Amniotic stem cell (primary cell): ENCODE measurements around the gene PLXDC2.

Experiments
- DNase-seq: peaks from one replicate; lab custom pipeline; 2025; lab: John Stamatoyannopoulos, UW

The PLXDC2 gene

GRCh38 chr10:20276127-20276979 lies 460.1 kb downstream of the PLXDC2 start:
- DNase-seq = no peak

- no peak for DNase-seq
Observed at GRCh38 chr10:20277820-20278219, 461.6 kb downstream of the PLXDC2 start.

GRCh38 chr10:20281579-20281978 lies 465.3 kb downstream of the PLXDC2 start:
- no peak for DNase-seq

GRCh38 chr10:20287586-20287985 lies 471.4 kb downstream of the PLXDC2 start:
- no peak for DNase-seq

- DNase-seq = no peak
Observed at GRCh38 chr10:20288060-20288459, 471.8 kb downstream of the PLXDC2 start.

- no peak for DNase-seq
Observed at GRCh38 chr10:20289070-20289828, 473.0 kb downstream of the PLXDC2 start.

GRCh38 chr10:20298417-20298816 lies 482.2 kb downstream of the PLXDC2 start:
- no peak for DNase-seq

- DNase-seq = no peak
Observed at GRCh38 chr10:20299034-20299736, 483.0 kb downstream of the PLXDC2 start.

GRCh38 chr10:20300735-20301134 lies 484.5 kb downstream of the PLXDC2 start:
- no peak for DNase-seq

- DNase-seq = no peak
Observed at GRCh38 chr10:20302033-20302432, 485.8 kb downstream of the PLXDC2 start.

GRCh38 chr10:20303453-20304152 lies 487.4 kb downstream of the PLXDC2 start:
- no peak for DNase-seq

GRCh38 chr10:20313665-20314064 lies 497.4 kb downstream of the PLXDC2 start:
- no peak for DNase-seq

GRCh38 chr10:20314431-20314830 lies 498.2 kb downstream of the PLXDC2 start:
- DNase-seq = no peak

GRCh38 chr10:20327954-20328353 lies 511.7 kb downstream of the PLXDC2 start:
- no peak for DNase-seq

- DNase-seq = no peak
Observed at GRCh38 chr10:20330246-20330645, 514.0 kb downstream of the PLXDC2 start.

- DNase-seq = no peak
Observed at GRCh38 chr10:20334559-20334958, 518.3 kb downstream of the PLXDC2 start.
